GM12891 (cell line): Measurements from ENCODE around the gene ICAM3.
"Not testable (repeated sequence)": the region's sequence is repeated elsewhere in the genome, so short reads cannot be mapped to it uniquely, and the experiment has no call there.

Experiments used
- DNase-seq: peaks from one replicate; pipeline ENCODE4 v3.0.0; 2011; ENCODE audit warnings: low spot score; ENCODE audit not compliant: insufficient read length
- FAIRE-seq: peaks from 2 replicates; lab custom pipeline; 2011; peaks lifted over from hg19 to GRCh38; lab: Jason Lieb, UNC
- PAX5 ChIP-seq: IDR thresholded peaks from 2 replicates; pipeline ENCODE4 v1.6.1; 2011; ENCODE audit warnings: low read length, moderate library complexity, mild to moderate bottlenecking; ENCODE audit not compliant: insufficient read depth, severe bottlenecking
- POLR2A ChIP-seq: IDR thresholded peaks from 2 replicates; pipeline ENCODE4 v1.6.1; 2011; ENCODE audit warnings: low read depth, low read length, control low read depth
- POLR2AphosphoS5 ChIP-seq: IDR thresholded peaks from 2 replicates; pipeline ENCODE4 v1.6.1; 2011; ENCODE audit warnings: low read depth, low read length, control low read depth
- POU2F2 ChIP-seq: IDR thresholded peaks from 2 replicates; pipeline ENCODE4 v1.6.1; 2011; ENCODE audit warnings: low read depth, mild to moderate bottlenecking, control low read depth, low read length, moderate library complexity
- SPI1 ChIP-seq: IDR thresholded peaks from 2 replicates; pipeline ENCODE4 v1.6.1; 2011; ENCODE audit warnings: low read depth, low read length, control low read depth
- TAF1 ChIP-seq: IDR thresholded peaks from 2 replicates; pipeline ENCODE4 v1.6.1; 2011; ENCODE audit warnings: low read depth, low read length, control low read depth

ICAM3 gene

GRCh38 chr19:10372690-10373089 is 33.3 kb upstream of the ICAM3 start:
- DNase-seq (no peak), FAIRE-seq (no peak)
- no peak for TF ChIP-seq SPI1
- no peak for TF ChIP-seq POLR2AphosphoS5
- no peak for TF ChIP-seq POU2F2
- TF ChIP-seq POLR2A, result no peak

- DNase-seq (no peak), FAIRE-seq (no peak)
- TF ChIP-seq SPI1 (no peak), TAF1 (no peak), PAX5 (no peak), POLR2AphosphoS5 (no peak), POU2F2 (no peak), POLR2A (no peak)
These were observed 28.8 kb upstream of the ICAM3 start for GRCh38 chr19:10368101-10368803.

- not testable (repeated sequence) for FAIRE-seq, DNase-seq
These were observed 27.6 kb upstream of the ICAM3 start for GRCh38 chr19:10366950-10367512.

- no peak for TF ChIP-seq POU2F2
- FAIRE-seq (no peak), DNase-seq (no peak)
These were observed 26.1 kb upstream of the ICAM3 start for GRCh38 chr19:10365518-10365917.

- TF ChIP-seq TAF1 (no peak), SPI1 (no peak), POU2F2 (no peak), POLR2AphosphoS5 (no peak), POLR2A (no peak), PAX5 (no peak)
- no peak for FAIRE-seq
- DNase-seq, result no peak
These were observed 25.2 kb upstream of the ICAM3 start for GRCh38 chr19:10364644-10365043.

- DNase-seq (no peak), FAIRE-seq (no peak)
- TF ChIP-seq POLR2A (no peak), TAF1 (no peak)
These were observed 24.4 kb upstream of the ICAM3 start for GRCh38 chr19:10363789-10364281.

GRCh38 chr19:10362259-10362658 is 22.8 kb upstream of the ICAM3 start:
- TF ChIP-seq PAX5 (no peak), SPI1 (no peak)
- FAIRE-seq (no peak), DNase-seq (no peak)

- no peak for DNase-seq
- TF ChIP-seq POLR2AphosphoS5 (no peak), SPI1 (no peak), POLR2A (no peak), PAX5 (no peak), TAF1 (no peak), POU2F2 (no peak)
- FAIRE-seq, result no peak
These were observed 22.2 kb upstream of the ICAM3 start for GRCh38 chr19:10361569-10362011.

GRCh38 chr19:10356431-10356830 is 17.0 kb upstream of the ICAM3 start:
- DNase-seq (no peak), FAIRE-seq (no peak)
- TF ChIP-seq POU2F2 (no peak), SPI1 (no peak), TAF1 (no peak), POLR2AphosphoS5 (no peak), POLR2A (no peak), PAX5 (no peak)

- TF ChIP-seq TAF1, result no peak
- no peak for TF ChIP-seq SPI1
- TF ChIP-seq POU2F2, result no peak
- DNase-seq (no peak), FAIRE-seq (no peak)
These were observed 14.5 kb upstream of the ICAM3 start for GRCh38 chr19:10353793-10354391.
